GM12872 (cell line): ENCODE measurements around the gene TNFSF13B.

ENCODE experiments used
- CTCF ChIP-seq: IDR thresholded peaks from 3 replicates; pipeline ENCODE4 v1.5.1; 2011; ENCODE audit warnings: low read depth, mild to moderate bottlenecking, low read length, moderate library complexity; ENCODE audit not compliant: insufficient read depth

The TNFSF13B gene

GRCh38 chr13:108288741-108289140 is 19.2 kb downstream of the TNFSF13B start:
- TF ChIP-seq CTCF, result no peak

- TF ChIP-seq CTCF, result no peak
Observed at GRCh38 chr13:108289819-108290218, 20.3 kb downstream of the TNFSF13B start.

GRCh38 chr13:108297114-108297513 is 27.6 kb downstream of the TNFSF13B start:
- no peak for TF ChIP-seq CTCF

- no peak for TF ChIP-seq CTCF
Observed at GRCh38 chr13:108302279-108302678, 32.8 kb downstream of the TNFSF13B start.

GRCh38 chr13:108304170-108305016 is 34.9 kb downstream of the TNFSF13B start:
- TF ChIP-seq CTCF, result no peak

GRCh38 chr13:108305655-108306054 is 36.1 kb downstream of the TNFSF13B start:
- TF ChIP-seq CTCF, result no peak

- no peak for TF ChIP-seq CTCF
Observed at GRCh38 chr13:108306860-108307259, 37.3 kb downstream of the TNFSF13B start.
